PC-3 (cell line): Measurements from ENCODE around the gene STAT5A. TPM values are rescaled to one million over a fixed set of nuclear protein-coding genes. Genes with fewer than 3 reads are reported as not detected.

Experiments
- ATAC-seq: fragments of 200-7000 bp; cut with Tn5 transposase; 2 replicates; pipeline ENCODE4 v1.9.1; 2020; ENCODE audit warnings: mild to moderate bottlenecking, moderate library complexity
- BruUV-seq: library from RNA; stranded (reverse); fragments of 400-500 nt; replicated peaks from 2 replicates; lab custom pipeline; 2021; lab: Mats Ljungman, UMichigan
- CTCF ChIA-PET: fragments of 300-600 bp; sonication (Branson Sonifier 250); formaldehyde crosslinking; loops from one replicate; lab custom pipeline; 2022; ENCODE audit warnings: antibody characterized with exemption; lab: Charles Lee
- POLR2A ChIA-PET: fragments of 300-600 bp; sonication (Branson Sonifier 250); formaldehyde crosslinking; loops from one replicate; lab custom pipeline; 2022; ENCODE audit warnings: antibody characterized with exemption; ENCODE audit not compliant: unreplicated experiment; lab: Charles Lee
- DNase-seq: peaks from one replicate; pipeline ENCODE4 v3.0.0-alpha.2; 2015
- H2AFZ ChIP-seq: fragments of 300-600 bp; sonication (generic); 2 replicates; pipeline ENCODE4 v1.6.0; 2016; ENCODE audit warnings: antibody characterized with exemption, low read length
- H3F3A ChIP-seq: fragments of 300-600 bp; sonication (generic); one replicate; pipeline ENCODE4 v1.6.0; 2017; ENCODE audit warnings: antibody characterized with exemption, low read length, control low read depth, mild to moderate bottlenecking; ENCODE audit not compliant: unreplicated experiment
- H3K27ac ChIP-seq: fragments of 300-600 bp; sonication (generic); 2 replicates; pipeline ENCODE4 v1.5.1; 2016; ENCODE audit warnings: mild to moderate bottlenecking, low read length
- H3K27me3 ChIP-seq: fragments of 300-600 bp; sonication (generic); 2 replicates; pipeline ENCODE4 v1.6.1; 2016; ENCODE audit warnings: low read length, mixed read lengths
- H3K36me3 ChIP-seq: fragments of 300-600 bp; sonication (generic); 2 replicates; pipeline ENCODE4 v1.6.1; 2016; ENCODE audit warnings: low read depth, mixed run types, low read length, mixed read lengths
- H3K4me1 ChIP-seq: fragments of 300-600 bp; sonication (generic); 2 replicates; pipeline ENCODE4 v1.5.1; 2016; ENCODE audit warnings: low read length; ENCODE audit not compliant: insufficient read depth
- H3K4me2 ChIP-seq: fragments of 300-600 bp; sonication (generic); 2 replicates; pipeline ENCODE4 v1.6.0; 2016; ENCODE audit warnings: low read length
- H3K4me3 ChIP-seq: fragments of 300-600 bp; sonication (generic); 2 replicates; pipeline ENCODE4 v1.5.1; 2016; ENCODE audit warnings: mild to moderate bottlenecking, low read length, mixed read lengths
- H3K79me2 ChIP-seq: fragments of 300-600 bp; sonication (generic); 2 replicates; pipeline ENCODE4 v1.6.1; 2017; ENCODE audit warnings: low read length, mixed read lengths
- H3K9ac ChIP-seq: fragments of 300-600 bp; sonication (generic); 2 replicates; pipeline ENCODE4 v1.6.0; 2016; ENCODE audit warnings: mild to moderate bottlenecking, low read length
- H3K9me2 ChIP-seq: fragments of 300-600 bp; sonication (generic); replicated peaks from 2 replicates; pipeline ENCODE4 v1.6.1; 2016; ENCODE audit warnings: mixed run types, low read length, mixed read lengths
- H3K9me3 ChIP-seq: fragments of 300-600 bp; sonication (generic); 2 replicates; pipeline ENCODE4 v1.6.1; 2016; ENCODE audit warnings: low read length, mixed read lengths
- H4K20me1 ChIP-seq: fragments of 300-600 bp; sonication (generic); 2 replicates; pipeline ENCODE4 v1.6.1; 2016; ENCODE audit warnings: low read length, mixed read lengths
- EZH2 ChIP-seq: fragments of 300-600 bp; sonication (generic); IDR thresholded peaks from one replicate; pipeline ENCODE4 v1.6.1; 2017; ENCODE audit warnings: antibody characterized with exemption, mild to moderate bottlenecking, low read length; ENCODE audit not compliant: unreplicated experiment
- EZH2phosphoT487 ChIP-seq: fragments of 300-600 bp; sonication (generic); IDR thresholded peaks from 2 replicates; pipeline ENCODE4 v1.6.1; 2018; ENCODE audit warnings: mild to moderate bottlenecking, antibody characterized with exemption, low read length, borderline replicate concordance
- intact Hi-C: fragments of 100-400 bp; cut with micrococcal nuclease; formaldehyde crosslinking; loops from 2 replicates; pipeline ENCODE4 v1.9.0; 2023
- total RNA-seq: library from RNA; depleted of rRNA; stranded (reverse); fragments of >200 nt; gene quantifications from 2 replicates; pipeline ENCODE4 v1.2.3, GENCODE V29; 2014
- TF ChIP-seq, protein P1 (sequence below): fragments of 300-600 bp; sonication (generic); conservative IDR thresholded peaks from 2 replicates; pipeline ENCODE4 v1.5.1; 2017; ENCODE audit warnings: antibody characterized with exemption, low read depth, mild to moderate bottlenecking, low read length

The STAT5A gene
- total RNA-seq, 1 experiment from 2014 or later = not detected

DNA sequence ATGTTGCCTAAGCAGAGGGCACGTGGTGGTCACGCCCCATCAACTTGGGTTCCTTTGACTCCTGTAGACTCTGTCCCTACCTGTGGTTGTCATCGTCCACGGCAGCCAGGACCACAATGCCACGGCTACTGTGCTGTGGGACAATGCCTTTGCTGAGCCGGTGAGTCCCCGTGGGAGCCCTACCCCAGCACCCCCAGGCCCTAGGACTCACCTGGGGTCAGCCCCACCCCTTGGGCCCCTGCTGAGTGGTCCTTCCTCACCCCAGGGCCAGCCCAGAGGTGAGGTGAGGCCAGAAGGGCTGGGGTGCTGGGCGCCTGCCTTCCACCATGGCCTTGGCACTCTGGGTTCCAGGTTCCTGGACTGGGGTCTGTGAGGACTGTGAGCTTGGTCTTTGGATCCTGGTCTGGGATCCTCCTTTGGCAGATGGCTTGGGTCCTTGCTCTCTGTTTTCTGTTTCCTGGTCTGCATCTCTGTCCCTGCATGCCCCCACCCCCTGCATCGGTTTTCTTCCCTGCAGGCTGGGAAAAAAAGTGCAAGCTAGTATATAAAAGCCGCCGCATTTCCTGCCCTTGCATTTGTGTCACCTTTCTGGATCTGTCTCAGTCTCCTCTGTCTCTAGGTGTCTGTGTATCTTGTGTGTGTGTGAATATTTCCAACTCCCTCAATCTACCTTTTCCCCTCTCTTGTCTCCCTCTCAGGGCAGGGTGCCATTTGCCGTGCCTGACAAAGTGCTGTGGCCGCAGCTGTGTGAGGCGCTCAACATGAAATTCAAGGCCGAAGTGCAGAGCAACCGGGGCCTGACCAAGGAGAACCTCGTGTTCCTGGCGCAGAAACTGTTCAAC, 17.5 kb downstream of the STAT5A start:
- intact Hi-C loops = no loop called here
- Histone ChIP-seq H3K9ac (no peak overlapping the region), H3K36me3 (no peaks in the 10 kb centered on the region), H3K9me2 (no peaks in the 10 kb centered on the region), H3F3A (no peaks in the 10 kb centered on the region), H3K79me2 (no peaks in the 10 kb centered on the region), H2AFZ (no peak overlapping the region), H3K4me2 (no peak overlapping the region), H3K4me3 (no peak overlapping the region), H3K27ac (no peak overlapping the region), H3K4me1 (no peaks in the 10 kb centered on the region), H3K27me3 (no peaks in the 10 kb centered on the region), H3K9me3 (no peaks in the 10 kb centered on the region), H4K20me1 (no peaks in the 10 kb centered on the region)
- POLR2A ChIA-PET = no interaction called here
- DNase-seq (no peak), ATAC-seq (no peak)
- BruUV-seq = no TSS peak
- TF ChIP-seq, protein P1, sequence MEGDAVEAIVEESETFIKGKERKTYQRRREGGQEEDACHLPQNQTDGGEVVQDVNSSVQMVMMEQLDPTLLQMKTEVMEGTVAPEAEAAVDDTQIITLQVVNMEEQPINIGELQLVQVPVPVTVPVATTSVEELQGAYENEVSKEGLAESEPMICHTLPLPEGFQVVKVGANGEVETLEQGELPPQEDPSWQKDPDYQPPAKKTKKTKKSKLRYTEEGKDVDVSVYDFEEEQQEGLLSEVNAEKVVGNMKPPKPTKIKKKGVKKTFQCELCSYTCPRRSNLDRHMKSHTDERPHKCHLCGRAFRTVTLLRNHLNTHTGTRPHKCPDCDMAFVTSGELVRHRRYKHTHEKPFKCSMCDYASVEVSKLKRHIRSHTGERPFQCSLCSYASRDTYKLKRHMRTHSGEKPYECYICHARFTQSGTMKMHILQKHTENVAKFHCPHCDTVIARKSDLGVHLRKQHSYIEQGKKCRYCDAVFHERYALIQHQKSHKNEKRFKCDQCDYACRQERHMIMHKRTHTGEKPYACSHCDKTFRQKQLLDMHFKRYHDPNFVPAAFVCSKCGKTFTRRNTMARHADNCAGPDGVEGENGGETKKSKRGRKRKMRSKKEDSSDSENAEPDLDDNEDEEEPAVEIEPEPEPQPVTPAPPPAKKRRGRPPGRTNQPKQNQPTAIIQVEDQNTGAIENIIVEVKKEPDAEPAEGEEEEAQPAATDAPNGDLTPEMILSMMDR = no peak
- no peak for TF ChIP-seq EZH2phosphoT487
- TF ChIP-seq EZH2 = no peak
- CTCF ChIA-PET = no interaction called here

DNA sequence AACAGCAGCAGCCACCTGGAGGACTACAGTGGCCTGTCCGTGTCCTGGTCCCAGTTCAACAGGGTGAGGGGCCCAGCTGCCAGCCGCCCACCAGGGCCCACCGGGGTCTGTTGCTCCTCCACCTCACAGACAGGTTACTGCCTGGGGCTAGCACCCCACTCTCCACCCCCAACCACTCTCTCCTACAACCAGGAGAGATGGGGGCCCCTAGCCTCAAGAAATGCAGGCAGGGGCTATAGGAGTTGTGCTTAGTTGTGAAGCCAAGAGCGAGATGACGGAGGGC, 18.0 kb downstream of the STAT5A start:
- no peaks in the 10 kb centered on the region for H3K79me2 ChIP-seq
- no peaks in the 10 kb centered on the region for H3K9me2 ChIP-seq
- no peaks in the 10 kb centered on the region for H3F3A ChIP-seq
- no peak overlapping the region for H3K27ac ChIP-seq
- no peak overlapping the region for H3K4me2 ChIP-seq
- no peaks in the 10 kb centered on the region for H3K36me3 ChIP-seq
- H3K9ac ChIP-seq = no peak overlapping the region
- ATAC-seq (no peak), DNase-seq (no peak)
- no peaks in the 10 kb centered on the region for H4K20me1 ChIP-seq
- CTCF ChIA-PET = no interaction called here
- no peaks in the 10 kb centered on the region for H3K27me3 ChIP-seq
- H2AFZ ChIP-seq = no peak overlapping the region
- POLR2A ChIA-PET = no interaction called here
- intact Hi-C loops = no loop called here
- H3K4me3 ChIP-seq = no peak overlapping the region
- BruUV-seq = no TSS peak
- H3K9me3 ChIP-seq = no peaks in the 10 kb centered on the region
- no peaks in the 10 kb centered on the region for H3K4me1 ChIP-seq
- TF ChIP-seq, protein P1 = no peak
- TF ChIP-seq EZH2phosphoT487 (no peak), EZH2 (no peak)

DNA sequence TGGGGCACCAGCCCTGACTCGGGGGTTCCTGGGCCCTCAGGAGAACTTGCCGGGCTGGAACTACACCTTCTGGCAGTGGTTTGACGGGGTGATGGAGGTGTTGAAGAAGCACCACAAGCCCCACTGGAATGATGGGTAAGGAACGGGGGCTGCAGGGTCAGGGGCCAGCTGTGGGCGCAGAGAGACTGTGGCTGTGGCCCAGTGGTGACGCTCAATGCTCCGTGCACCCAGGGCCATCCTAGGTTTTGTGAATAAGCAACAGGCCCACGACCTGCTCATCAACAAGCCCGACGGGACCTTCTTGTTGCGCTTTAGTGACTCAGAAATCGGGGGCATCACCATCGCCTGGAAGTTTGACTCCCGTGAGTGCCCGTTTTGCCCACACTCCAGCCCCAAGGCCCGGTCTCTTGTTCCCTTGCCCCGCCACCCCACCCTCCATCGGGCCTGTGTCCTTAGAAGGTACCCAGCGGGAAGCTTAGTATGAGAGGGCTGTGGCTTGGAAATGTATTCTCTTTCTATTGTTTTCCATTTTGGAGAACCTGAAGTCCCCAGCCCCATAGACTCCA, 19.1 kb downstream of the STAT5A start:
- Histone ChIP-seq H2AFZ (no peak overlapping the region), H3K9ac (no peak overlapping the region), H3K36me3 (no peaks in the 10 kb centered on the region), H3K27me3 (no peaks in the 10 kb centered on the region), H3K9me3 (no peaks in the 10 kb centered on the region), H3K4me1 (no peaks in the 10 kb centered on the region), H3K4me2 (no peak overlapping the region), H3K27ac (no peak overlapping the region), H3K9me2 (no peaks in the 10 kb centered on the region), H3F3A (no peaks in the 10 kb centered on the region), H4K20me1 (no peaks in the 10 kb centered on the region), H3K4me3 (no peak overlapping the region), H3K79me2 (no peaks in the 10 kb centered on the region)
- TF ChIP-seq, protein P1 = no peak
- TF ChIP-seq EZH2phosphoT487 (no peak), EZH2 (no peak)
- no peak for ATAC-seq
- intact Hi-C loops = no loop called here
- ChIA-PET CTCF (no interaction called here), POLR2A (no interaction called here)
- no peak for DNase-seq
- BruUV-seq = no TSS peak
